Gastrocnemius medialis (tissue), 4 donors: ENCODE measurements around the gene OR8B4. TPM values are rescaled to one million over a fixed set of nuclear protein-coding genes. Genes with fewer than 3 reads are reported as not detected.

Experiments
- ATAC-seq, 2 donors: fragments of 150-250 bp; one replicate each; pipeline ENCODE4 v1.9.1; 2016
- DNase-seq, 2 donors: peaks; one replicate each; pipeline ENCODE4 v3.0.0-alpha.2; 2019
- H3K27ac ChIP-seq, 4 donors: fragments of 200-600 bp; sonication (generic); 1 replicate in 1 of 4; 2 replicates in 3 of 4; pipeline ENCODE4 v1.5.1; 2016 to 2018; ENCODE audit warnings: mild to moderate bottlenecking in 2 of 4, moderate library complexity in 1 of 4
- H3K27me3 ChIP-seq, 3 donors: fragments of 200-600 bp; sonication (generic) in 2 of 3; 1 replicate in 1 of 3; 2 replicates in 2 of 3; pipeline versions ENCODE4 v1.5.1 to v1.6.0; 2016 to 2019; ENCODE audit warnings: mild to moderate bottlenecking in 1 of 3, moderate library complexity in 1 of 3
- H3K36me3 ChIP-seq, 2 donors: fragments of 200-600 bp; sonication (generic) in 1 of 2; one replicate each; pipeline ENCODE4 v1.5.1; 2017 to 2018
- H3K4me1 ChIP-seq, 2 donors: fragments of 200-600 bp; sonication (generic) in 1 of 2; one replicate each; pipeline ENCODE4 v1.5.1; 2016 to 2017; ENCODE audit warnings: mild to moderate bottlenecking in 2 of 2
- H3K4me3 ChIP-seq, 4 donors: fragments of 200-600 bp; sonication (generic) in 3 of 4; 1 replicate in 1 of 4; 2 replicates in 3 of 4; pipeline ENCODE4 v1.5.1; 2016 to 2019; ENCODE audit warnings: mild to moderate bottlenecking in 2 of 4
- H3K9me3 ChIP-seq, 3 donors: fragments of 200-600 bp; sonication (generic) in 2 of 3; 1 replicate in 1 of 3; 2 replicates in 2 of 3; pipeline ENCODE4 v1.5.1; 2016 to 2019
- CTCF ChIP-seq, 5 experiments: fragments of 450-650 bp in 3 of 5; fragments of 200-600 bp in 2 of 5; sonication (generic) in 2 of 5; IDR thresholded peaks in 4 of 5; conservative IDR thresholded peaks in 1 of 5; 1 replicate in 4 of 5; 2 replicates in 1 of 5; pipeline ENCODE4 v1.5.1; 2016 to 2019; ENCODE audit warnings: antibody characterized with exemption in 5 of 5, mild to moderate bottlenecking in 3 of 5, moderate library complexity in 3 of 5
- POLR2A ChIP-seq, 2 donors: fragments of 450-650 bp; IDR thresholded peaks; one replicate each; pipeline ENCODE4 v1.6.1; 2017; ENCODE audit warnings: antibody characterized with exemption in 2 of 2, mild to moderate bottlenecking in 2 of 2, moderate library complexity in 2 of 2
- in situ Hi-C, 4 donors: fragments of 200-750 bp; cut with MboI; loops; one replicate each; pipeline versions ENCODE4 v1.15.0 to v1.8.0; 2017; ENCODE audit warnings: low sequenced_read_pairs in 4 of 4
- intact Hi-C: fragments of 100-400 bp; cut with DNase I; formaldehyde crosslinking; loops from one replicate; pipeline ENCODE4 v1.15.1; 2023; ENCODE audit warnings: low total_unique reads
- total RNA-seq, 4 donors: library from RNA; depleted of rRNA; stranded (reverse); fragments of >200 nt; gene quantifications; one replicate each; pipeline versions ENCODE4 v1.1.0 to v1.2.3, GENCODE V29; 2016

OR8B4 gene
- total RNA-seq, 4 donors from 2014 or later = not detected

GRCh38 chr11:124454552-124454951 is 29.9 kb upstream of the OR8B4 start:
- DNase-seq (no peak), ATAC-seq (no peak)
- Histone ChIP-seq H3K4me1 (no peaks in the 10 kb centered on the region), H3K36me3 (no peaks in the 10 kb centered on the region), H3K4me3 (no peak overlapping the region), H3K27ac (no peak overlapping the region), H3K27me3 (no peaks in the 10 kb centered on the region), H3K9me3 (no peaks in the 10 kb centered on the region)
- in situ Hi-C loops = no loop called here
- TF ChIP-seq POLR2A (IDR thresholded peaks at IDR 0.05) (no peak), CTCF (IDR thresholded peaks at IDR 0.05 in 4 of 5, conservative IDR thresholded peaks at IDR 0.05 in 1 of 5) (no peak)
- intact Hi-C loops = no loop called here

GRCh38 chr11:124446916-124447315 is 22.2 kb upstream of the OR8B4 start:
- in situ Hi-C loops = no loop called here
- DNase-seq (no peak), ATAC-seq (no peak)
- no peaks in the 10 kb centered on the region for H3K4me1 ChIP-seq
- H3K36me3 ChIP-seq = no peaks in the 10 kb centered on the region
- H3K4me3 ChIP-seq = no peak overlapping the region
- TF ChIP-seq CTCF (IDR thresholded peaks at IDR 0.05 in 4 of 5, conservative IDR thresholded peaks at IDR 0.05 in 1 of 5) (no peak), POLR2A (IDR thresholded peaks at IDR 0.05) (no peak)
- H3K27me3 ChIP-seq = no peaks in the 10 kb centered on the region
- H3K27ac ChIP-seq = no peak overlapping the region
- intact Hi-C loops = no loop called here
- H3K9me3 ChIP-seq = no peaks in the 10 kb centered on the region

- ATAC-seq (no peak), DNase-seq (no peak)
- TF ChIP-seq POLR2A (IDR thresholded peaks at IDR 0.05) (no peak), CTCF (IDR thresholded peaks at IDR 0.05 in 4 of 5, conservative IDR thresholded peaks at IDR 0.05 in 1 of 5) (no peak)
- Histone ChIP-seq H3K4me1 (no peaks in the 10 kb centered on the region), H3K36me3 (no peaks in the 10 kb centered on the region), H3K9me3 (no peaks in the 10 kb centered on the region), H3K27me3 (no peaks in the 10 kb centered on the region), H3K4me3 (no peak within 1 kb of the TSS), H3K27ac (no peak within 1 kb of the TSS)
- intact Hi-C loops (no loop called here), in situ Hi-C loops (no loop called here)
Measured at GRCh38 chr11:124445646-124446150, 21.0 kb upstream of the OR8B4 start, which contains the start of gene OR8B8. Gene OR8B8 (minus strand): TSS chr11:124445696. CDS start chr11:124441085, 4,611 bp downstream.

GRCh38 chr11:124442847-124443246 is 18.2 kb upstream of the OR8B4 start:
- no peaks in the 10 kb centered on the region for H3K4me1 ChIP-seq
- ATAC-seq = no peak
- H3K27me3 ChIP-seq = no peaks in the 10 kb centered on the region
- H3K27ac ChIP-seq = no peak overlapping the region
- TF ChIP-seq CTCF (IDR thresholded peaks at IDR 0.05 in 4 of 5, conservative IDR thresholded peaks at IDR 0.05 in 1 of 5) = no peak
- TF ChIP-seq POLR2A (IDR thresholded peaks at IDR 0.05) = no peak
- intact Hi-C loops = no loop called here
- in situ Hi-C loops = no loop called here
- H3K36me3 ChIP-seq = no peaks in the 10 kb centered on the region
- H3K9me3 ChIP-seq = no peaks in the 10 kb centered on the region
- no peak for DNase-seq
- no peak overlapping the region for H3K4me3 ChIP-seq

GRCh38 chr11:124442442-124442841 is 17.8 kb upstream of the OR8B4 start:
- H3K36me3 ChIP-seq = no peaks in the 10 kb centered on the region
- no peaks in the 10 kb centered on the region for H3K27me3 ChIP-seq
- no peak overlapping the region for H3K4me3 ChIP-seq
- DNase-seq (no peak), ATAC-seq (no peak)
- H3K27ac ChIP-seq = no peak overlapping the region
- in situ Hi-C loops = no loop called here
- H3K4me1 ChIP-seq = no peaks in the 10 kb centered on the region
- H3K9me3 ChIP-seq = no peaks in the 10 kb centered on the region
- intact Hi-C loops = no loop called here
- TF ChIP-seq POLR2A (IDR thresholded peaks at IDR 0.05) = no peak
- TF ChIP-seq CTCF (IDR thresholded peaks at IDR 0.05 in 4 of 5, conservative IDR thresholded peaks at IDR 0.05 in 1 of 5) = no peak
